GM06990 (cell line): Measurements from ENCODE around the gene HPN.
"Not testable (repeated sequence)": the region's sequence is repeated elsewhere in the genome, so short reads cannot be mapped to it uniquely, and the experiment has no call there.

Source experiments
- DNase-seq: peaks from one replicate; pipeline ENCODE4 v3.0.0-alpha.2; 2011; ENCODE audit not compliant: insufficient read length; ENCODE audit errors: extremely low read depth
- H3K27me3 ChIP-seq: replicated peaks from 2 replicates; pipeline ENCODE4 v1.6.0; 2011; ENCODE audit warnings: low read length; ENCODE audit not compliant: control insufficient read depth, insufficient read depth
- H3K36me3 ChIP-seq: 2 replicates; pipeline ENCODE4 v1.5.1; 2011; ENCODE audit warnings: low read length; ENCODE audit not compliant: control insufficient read depth, insufficient read depth
- H3K4me3 ChIP-seq: replicated peaks from 2 replicates; pipeline ENCODE4 v1.5.1; 2011; ENCODE audit warnings: low read depth, mild to moderate bottlenecking, control low read depth, low read length
- CTCF ChIP-seq: IDR thresholded peaks from 2 replicates; pipeline ENCODE4 v1.5.1; 2011; ENCODE audit warnings: low read length, control low read depth, mild to moderate bottlenecking, inconsistent platforms; ENCODE audit not compliant: insufficient read depth, poor library complexity, severe bottlenecking

The HPN gene

GRCh38 chr19:35099897-35100275 is 58.4 kb downstream of the HPN start:
- Histone ChIP-seq H3K4me3 (no peak overlapping the region), H3K27me3 (no peaks in the 10 kb centered on the region), H3K36me3 (no peaks in the 10 kb centered on the region)
- DNase-seq = no peak
- no peak for TF ChIP-seq CTCF

GRCh38 chr19:35100588-35101533 is 59.3 kb downstream of the HPN start:
- no peak for TF ChIP-seq CTCF
- no peak overlapping the region for H3K4me3 ChIP-seq
- DNase-seq = no peak

GRCh38 chr19:35101949-35102348 is 60.4 kb downstream of the HPN start:
- not testable (repeated sequence) for H3K27me3 ChIP-seq, H3K36me3 ChIP-seq, DNase-seq, H3K4me3 ChIP-seq

More at GRCh38 chr19:35100588-35101533, 59.3 kb downstream of the HPN start:
- no peaks in the 10 kb centered on the region for H3K36me3 ChIP-seq
- H3K27me3 ChIP-seq = no peaks in the 10 kb centered on the region

GRCh38 chr19:35103614-35104013 is 62.1 kb downstream of the HPN start:
- not testable (repeated sequence) for H3K27me3 ChIP-seq, H3K4me3 ChIP-seq, H3K36me3 ChIP-seq, DNase-seq

GRCh38 chr19:35104361-35104760 is 62.8 kb downstream of the HPN start:
- no peak for DNase-seq
- Histone ChIP-seq H3K36me3 (no peaks in the 10 kb centered on the region), H3K27me3 (no peaks in the 10 kb centered on the region), H3K4me3 (no peak overlapping the region)
- TF ChIP-seq CTCF = no peak

- DNase-seq = no peak
- Histone ChIP-seq H3K4me3 (no peak overlapping the region), H3K36me3 (no peaks in the 10 kb centered on the region), H3K27me3 (no peaks in the 10 kb centered on the region)
- TF ChIP-seq CTCF = no peak
Measured at GRCh38 chr19:35105047-35105410, 63.5 kb downstream of the HPN start.
